IPS-18c (cell line): ENCODE results near the gene CTU1.
"Not testable (repeated sequence)": the region's sequence is repeated elsewhere in the genome, so short reads cannot be mapped to it uniquely, and the experiment has no call there.

Source experiments
- H3K4me3 ChIP-seq: 2 replicates; pipeline ENCODE4 v1.7.0; 2013; ENCODE audit warnings: low read depth, mild to moderate bottlenecking, low read length, moderate library complexity; ENCODE audit not compliant: insufficient read depth
- H3K9me3 ChIP-seq: one replicate; pipeline ENCODE4 v1.6.1; 2013; ENCODE audit warnings: mild to moderate bottlenecking, low read length, moderate library complexity; ENCODE audit not compliant: control insufficient read depth, insufficient read depth

CTU1 gene

DNA sequence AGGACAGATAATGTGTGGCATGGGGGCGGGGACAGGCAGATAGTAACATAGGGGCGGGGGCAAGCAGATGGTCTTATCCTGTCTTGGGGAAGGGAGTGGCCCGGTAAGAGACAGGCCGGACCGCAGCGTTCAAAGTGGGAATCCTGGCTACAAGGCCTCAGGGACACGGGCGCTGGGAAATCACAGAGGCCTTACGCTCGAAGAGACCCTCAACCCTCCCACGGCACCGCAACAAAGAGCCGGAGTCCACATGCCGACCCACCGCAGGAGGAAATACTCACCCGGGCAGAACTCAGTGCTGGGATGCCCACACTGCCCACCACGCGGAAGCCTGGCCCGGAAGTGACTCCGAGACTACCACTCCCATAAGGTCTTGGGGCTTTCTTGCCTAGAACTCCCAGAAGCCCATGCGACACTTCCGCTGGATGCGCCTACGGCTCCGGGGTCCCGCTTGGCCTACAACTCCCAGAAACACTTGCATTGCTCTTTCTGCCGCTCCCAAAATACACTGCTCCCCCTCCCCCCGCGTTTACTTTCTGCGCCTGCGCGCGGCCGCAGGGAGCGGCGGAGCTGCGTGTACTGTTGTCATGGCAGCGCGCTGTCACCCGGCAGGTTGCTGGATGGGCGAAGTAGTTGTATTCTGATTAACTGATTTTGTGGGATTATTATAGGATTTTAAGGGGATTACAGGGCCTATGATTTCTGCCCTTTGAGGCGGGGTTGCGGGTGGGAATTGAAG lies at the start of gene CTU1:
Gene CTU1, minus strand, starts transcription at position 344 of the 739 bp plus-strand sequence. CDS start 3,840 bp downstream, outside the sequence.
- H3K4me3 ChIP-seq: peak within 1 kb of the TSS; percentile 86
- H3K9me3 ChIP-seq: no peaks in the 10 kb centered on the region

DNA sequence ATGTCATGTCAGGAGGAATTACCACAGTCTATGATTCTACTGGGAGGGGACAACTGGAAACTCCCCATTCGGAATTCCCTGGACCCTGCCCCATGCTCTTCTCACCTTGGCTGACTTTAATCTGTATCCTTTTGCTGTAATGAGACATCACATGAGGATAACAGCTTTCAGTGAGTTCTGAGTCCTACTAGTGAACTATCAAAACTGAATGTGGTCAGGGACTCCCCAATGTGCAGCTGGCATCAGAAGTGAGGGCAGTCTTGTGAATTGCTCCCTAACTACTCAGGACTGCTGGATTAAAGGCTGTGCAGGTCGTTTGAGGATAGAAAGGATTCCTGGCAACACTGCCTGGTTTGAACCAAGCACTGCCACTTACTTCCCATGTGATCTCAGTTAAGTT lies 49.1 kb upstream of the CTU1 start:
- H3K4me3 ChIP-seq: no peak overlapping the region
- no peaks in the 10 kb centered on the region for H3K9me3 ChIP-seq

GRCh38 chr19:51156710-51157109 lies 48.5 kb upstream of the CTU1 start:
- H3K9me3 ChIP-seq: no peaks in the 10 kb centered on the region

GRCh38 chr19:51150627-51151026 lies 42.4 kb upstream of the CTU1 start:
- Histone ChIP-seq H3K4me3 (no peak overlapping the region), H3K9me3 (no peaks in the 10 kb centered on the region)

More at GRCh38 chr19:51156710-51157109, 48.5 kb upstream of the CTU1 start:
- H3K4me3 ChIP-seq: no peak overlapping the region

DNA sequence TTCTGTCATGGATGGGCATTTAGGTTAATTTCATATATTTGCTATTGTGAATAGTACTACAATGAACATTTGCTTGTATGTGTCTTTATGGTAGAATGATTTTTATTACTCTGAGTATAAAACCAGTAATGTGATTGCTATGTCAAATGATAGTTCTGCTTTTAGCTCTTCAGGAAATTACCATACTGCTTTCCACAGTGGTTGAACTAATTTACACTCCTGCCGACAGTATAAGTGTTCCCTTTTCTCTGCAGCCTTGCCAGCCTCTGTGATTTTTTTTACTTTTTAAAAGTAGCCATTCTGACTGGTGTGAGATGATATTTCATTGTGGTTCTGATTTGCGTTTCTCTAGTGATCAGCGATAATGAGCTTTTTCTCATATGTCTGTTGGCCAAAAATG lies 40.4 kb upstream of the CTU1 start:
- Histone ChIP-seq H3K4me3 (no peak overlapping the region), H3K9me3 (no peaks in the 10 kb centered on the region)

GRCh38 chr19:51147663-51148062 lies 39.5 kb upstream of the CTU1 start:
- Histone ChIP-seq H3K9me3 (no peaks in the 10 kb centered on the region), H3K4me3 (no peak overlapping the region)

DNA sequence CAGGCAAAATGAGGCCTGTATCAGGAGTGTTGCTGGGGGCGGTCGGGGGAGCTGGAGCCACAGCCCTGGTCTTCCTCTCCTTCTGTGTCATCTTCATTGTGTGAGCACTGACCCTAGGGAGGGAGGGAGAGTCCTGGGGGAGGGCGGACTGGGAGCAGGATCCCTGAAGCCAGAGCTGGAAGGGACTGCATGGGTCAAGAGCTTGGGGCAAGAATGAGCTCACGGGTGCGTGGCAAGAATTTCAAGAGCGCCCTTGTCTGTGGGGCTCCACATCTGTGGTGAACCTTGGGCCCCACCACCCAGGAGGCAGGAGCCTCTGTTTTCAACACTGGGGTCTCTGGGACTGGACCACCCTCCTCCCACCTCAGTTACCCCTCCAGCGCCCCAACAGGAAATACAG lies 38.5 kb upstream of the CTU1 start:
- H3K9me3 ChIP-seq: no peaks in the 10 kb centered on the region
- H3K4me3 ChIP-seq: no peak overlapping the region

- no peaks in the 10 kb centered on the region for H3K9me3 ChIP-seq
- H3K4me3 ChIP-seq: no peak overlapping the region
Observed at GRCh38 chr19:51145916-51146493, 37.8 kb upstream of the CTU1 start.

- Histone ChIP-seq H3K9me3 (no peaks in the 10 kb centered on the region), H3K4me3 (no peak overlapping the region)
Observed at GRCh38 chr19:51144482-51145045, 36.4 kb upstream of the CTU1 start.

GRCh38 chr19:51143486-51143885 lies 35.3 kb upstream of the CTU1 start:
- no peak overlapping the region for H3K4me3 ChIP-seq

GRCh38 chr19:51142809-51143475 lies 34.7 kb upstream of the CTU1 start:
- H3K9me3 ChIP-seq, H3K4me3 ChIP-seq: not testable (repeated sequence)

More at GRCh38 chr19:51143486-51143885, 35.3 kb upstream of the CTU1 start:
- no peaks in the 10 kb centered on the region for H3K9me3 ChIP-seq

DNA sequence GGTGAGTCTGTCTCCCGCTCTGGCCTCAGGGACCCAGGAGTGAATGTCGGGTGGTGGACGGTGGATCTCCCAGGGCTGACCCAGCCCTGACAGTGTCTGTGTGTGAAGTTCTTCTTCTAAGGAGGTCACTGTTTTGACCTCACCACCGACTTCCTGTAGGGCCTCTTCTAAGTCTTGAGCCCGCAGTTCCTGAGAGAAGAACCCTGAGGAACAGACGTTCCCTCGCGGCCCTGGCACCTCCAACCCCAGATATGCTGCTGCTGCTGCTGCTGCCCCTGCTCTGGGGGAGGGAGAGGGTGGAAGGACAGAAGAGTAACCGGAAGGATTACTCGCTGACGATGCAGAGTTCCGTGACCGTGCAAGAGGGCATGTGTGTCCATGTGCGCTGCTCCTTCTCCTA lies 33.9 kb upstream of the CTU1 start, which contains the start of gene SIGLEC7:
Gene SIGLEC7, plus strand, starts transcription at position 183 of the 400 bp plus-strand sequence. Its CDS starts 69 bp downstream, at position 252.
- no peaks in the 10 kb centered on the region for H3K9me3 ChIP-seq
- H3K4me3 ChIP-seq: no peak within 1 kb of the TSS

DNA sequence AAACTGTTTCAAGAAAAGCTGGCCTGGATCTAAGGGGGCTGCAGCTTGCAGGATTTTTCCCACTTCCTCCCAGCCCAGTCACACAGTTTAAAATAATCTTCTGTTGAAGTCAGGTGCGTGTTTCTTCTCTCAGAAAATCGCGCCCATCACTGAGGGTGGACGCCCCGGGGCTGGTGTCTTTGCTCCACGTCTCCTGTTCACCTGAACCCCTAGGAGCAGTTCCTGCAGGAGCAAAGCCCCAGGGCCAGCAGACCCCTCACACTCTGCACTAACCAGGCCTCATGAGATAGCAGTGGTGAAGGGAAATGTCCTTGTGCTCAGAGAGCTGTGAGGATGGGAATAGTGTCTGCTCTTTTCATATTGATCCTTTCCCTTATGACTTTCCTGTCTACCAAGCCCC lies 33.0 kb upstream of the CTU1 start:
- H3K4me3 ChIP-seq: no peak overlapping the region
- H3K9me3 ChIP-seq: no peaks in the 10 kb centered on the region

- no peaks in the 10 kb centered on the region for H3K9me3 ChIP-seq
- H3K4me3 ChIP-seq: no peak overlapping the region
Observed at GRCh38 chr19:51140441-51140840, 32.2 kb upstream of the CTU1 start.

- H3K4me3 ChIP-seq: no peak overlapping the region
- no peaks in the 10 kb centered on the region for H3K9me3 ChIP-seq
Observed at GRCh38 chr19:51139299-51140014, 31.2 kb upstream of the CTU1 start.

- H3K4me3 ChIP-seq: no peak overlapping the region
- no peaks in the 10 kb centered on the region for H3K9me3 ChIP-seq
Observed at GRCh38 chr19:51138549-51138979, 30.4 kb upstream of the CTU1 start.

- Histone ChIP-seq H3K4me3 (no peak overlapping the region), H3K9me3 (no peaks in the 10 kb centered on the region)
Observed at GRCh38 chr19:51137792-51138425, 29.7 kb upstream of the CTU1 start.
